WTC11 (cell line): ENCODE results near the gene MFSD1.

Experiments used
- ATF3 ChIP-seq: sonication (generic); formaldehyde crosslinking; conservative IDR thresholded peaks from 2 replicates; pipeline ENCODE4 v1.8.1; 2022; ENCODE audit warnings: mild to moderate bottlenecking, missing genetic modification reagents
- CTCF ChIP-seq: fragments of 200-600 bp; IDR thresholded peaks from 2 replicates; pipeline ENCODE4 v1.8.0; 2022; ENCODE audit warnings: antibody characterized with exemption
- FOXJ3 ChIP-seq: sonication (generic); formaldehyde crosslinking; IDR thresholded peaks from 2 replicates; pipeline ENCODE4 v1.9.0; 2021; ENCODE audit warnings: missing genetic modification reagents, mild to moderate bottlenecking, borderline replicate concordance
- JUN ChIP-seq: sonication (generic); formaldehyde crosslinking; IDR thresholded peaks from 2 replicates; pipeline ENCODE4 v1.8.0; 2023; ENCODE audit warnings: mild to moderate bottlenecking, missing genetic modification reagents

- no peak for TF ChIP-seq CTCF
- TF ChIP-seq JUN (CRISPR knock-in tag): no peak
- no peak for TF ChIP-seq FOXJ3 (CRISPR knock-in tag)
- TF ChIP-seq ATF3 (CRISPR knock-in tag): no peak
Observed at GRCh38 chr3:158761350-158761749, 40.5 kb upstream of the MFSD1 start.
